ENCODE data around the gene UTP14C.

UTP14C gene

GRCh38 chr13:52003541-52003940 lies 20.9 kb upstream of the UTP14C start:
- no peak overlapping the region for H3K4me3 ChIP-seq (ENCODE audit: low read length)
- no peak for DNase-seq (ENCODE audit: low read depth)
- no peak for TF ChIP-seq CTCF (conservative IDR thresholded peaks at IDR 0.05; ENCODE audit: low read length)

GRCh38 chr13:52004511-52005170 lies 19.9 kb upstream of the UTP14C start:
- H3K4me3 ChIP-seq (ENCODE audit: low read length): no peak overlapping the region
- DNase-seq (ENCODE audit: low read depth): no peak
- TF ChIP-seq CTCF (conservative IDR thresholded peaks at IDR 0.05; ENCODE audit: low read length): no peak

DNA sequence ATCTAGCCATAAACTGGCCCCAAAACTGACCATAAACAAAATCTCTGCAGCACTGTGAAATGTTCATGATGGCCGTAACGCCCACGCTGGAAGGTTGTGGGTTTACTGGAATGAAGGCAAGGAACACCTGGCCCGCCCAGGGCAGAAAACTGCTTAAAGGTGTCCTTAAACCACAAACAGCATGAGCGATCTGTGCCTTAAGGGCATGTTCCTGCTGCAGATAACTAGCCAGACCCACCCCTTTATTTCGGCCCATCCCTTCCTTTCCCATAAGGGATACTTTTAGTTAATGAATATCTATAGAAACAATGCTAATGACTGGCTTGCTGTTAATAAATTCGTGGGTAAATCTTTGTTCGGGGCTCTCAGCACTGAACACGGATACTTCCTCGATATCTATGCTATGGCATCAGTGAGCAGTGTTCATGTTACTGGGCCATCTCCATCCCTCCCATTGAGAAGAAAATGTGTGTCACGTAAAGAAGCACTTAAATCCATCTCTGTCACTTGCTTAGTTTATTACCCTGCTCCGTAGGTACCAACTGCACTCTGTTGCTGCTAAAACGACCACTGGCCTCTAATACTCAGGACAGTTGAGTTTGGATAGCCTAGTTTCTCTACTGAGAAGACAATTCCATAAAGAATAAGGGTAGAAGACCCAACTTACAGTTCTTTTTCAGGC lies 18.5 kb upstream of the UTP14C start:
- DNase-seq (ENCODE audit: low read depth): no peak
- H3K4me3 ChIP-seq (ENCODE audit: low read length): no peak overlapping the region
- no peak for TF ChIP-seq CTCF (conservative IDR thresholded peaks at IDR 0.05; ENCODE audit: low read length)

- DNase-seq (ENCODE audit: low read depth): no peak
- no peak overlapping the region for H3K4me3 ChIP-seq (ENCODE audit: low read length)
- no peak for TF ChIP-seq CTCF (conservative IDR thresholded peaks at IDR 0.05; ENCODE audit: low read length)
Measured at GRCh38 chr13:52006523-52007245, 17.8 kb upstream of the UTP14C start.

DNA sequence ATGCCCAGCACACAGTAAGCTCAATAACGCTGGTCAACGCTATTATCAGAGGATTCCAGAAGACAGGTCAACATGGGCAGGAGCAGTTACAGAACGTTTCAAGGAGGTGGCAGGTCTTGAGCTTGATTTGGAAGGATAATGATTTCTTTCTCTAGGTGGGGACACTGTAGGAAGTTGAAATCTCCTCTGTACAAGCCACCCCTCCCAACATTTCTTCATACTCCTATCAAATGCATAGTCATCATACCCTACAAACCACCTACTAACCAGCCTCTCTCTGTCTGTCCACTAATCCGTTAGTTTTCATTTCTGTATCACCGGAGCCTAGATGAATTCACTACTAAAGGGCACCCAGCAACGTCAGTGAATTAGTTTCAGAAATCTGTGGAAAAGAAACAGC lies 14.5 kb upstream of the UTP14C start:
- no peak overlapping the region for H3K4me3 ChIP-seq (ENCODE audit: low read length)
- DNase-seq (ENCODE audit: low read depth): no peak
- TF ChIP-seq CTCF (conservative IDR thresholded peaks at IDR 0.05; ENCODE audit: low read length): no peak

- peak; percentile 25 for TF ChIP-seq CTCF (conservative IDR thresholded peaks at IDR 0.05; ENCODE audit: low read length)
- no peak for DNase-seq (ENCODE audit: low read depth)
Measured at GRCh38 chr13:52010890-52011631, 13.4 kb upstream of the UTP14C start, which contains the start of gene ATP7B. Gene ATP7B (minus strand): TSS chr13:52011450. CDS start chr13:52011337, 113 bp downstream.

More at GRCh38 chr13:52010890-52011631, 13.4 kb upstream of the UTP14C start, which contains the start of gene ATP7B:
- H3K4me3 ChIP-seq (ENCODE audit: low read length): peak within 1 kb of the TSS; percentile 97

Measured in AG10803 (cell line).